OCI-M2 (cell line): ENCODE data around the gene TCF7.

Source experiments
- DNase-seq: peaks from one replicate; lab custom pipeline; 2025; ENCODE audit not compliant: unreplicated experiment; lab: John Stamatoyannopoulos, UW

TCF7 gene

DNA sequence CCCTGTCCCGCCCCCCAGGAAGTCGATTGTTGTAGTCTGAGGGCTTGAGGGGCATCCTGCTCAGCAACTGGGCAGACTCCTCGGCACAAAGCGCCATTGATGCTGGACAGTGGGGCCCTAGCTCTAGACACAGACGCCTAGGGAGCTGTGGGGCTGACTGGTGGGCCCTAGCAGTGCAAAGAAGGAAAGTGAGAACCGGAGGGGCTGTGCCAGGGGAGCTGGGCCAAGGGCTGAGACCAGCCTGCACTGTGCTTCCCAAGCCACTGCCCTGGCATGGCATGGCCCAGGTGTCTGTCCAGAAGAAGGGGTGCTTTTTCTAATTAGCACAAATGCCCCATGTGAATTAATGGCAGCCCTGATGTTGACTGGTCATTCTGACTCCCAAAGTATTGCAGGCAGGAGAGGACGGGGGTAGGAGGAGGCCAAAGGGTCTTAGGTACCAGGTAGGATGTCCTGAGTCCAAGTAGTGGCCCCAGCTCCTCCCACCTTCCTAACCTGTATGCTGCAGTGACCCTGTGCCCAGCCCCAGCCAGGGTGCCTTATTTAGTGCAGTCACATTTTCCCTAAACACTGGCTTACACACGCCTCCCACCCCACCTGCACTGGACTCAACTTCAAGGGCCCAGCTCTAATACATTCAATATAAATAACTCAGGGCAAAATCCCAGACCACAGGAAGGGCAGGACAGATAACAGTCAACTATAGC lies 15.9 kb downstream of the TCF7 start:
- DNase-seq: no peak

DNA sequence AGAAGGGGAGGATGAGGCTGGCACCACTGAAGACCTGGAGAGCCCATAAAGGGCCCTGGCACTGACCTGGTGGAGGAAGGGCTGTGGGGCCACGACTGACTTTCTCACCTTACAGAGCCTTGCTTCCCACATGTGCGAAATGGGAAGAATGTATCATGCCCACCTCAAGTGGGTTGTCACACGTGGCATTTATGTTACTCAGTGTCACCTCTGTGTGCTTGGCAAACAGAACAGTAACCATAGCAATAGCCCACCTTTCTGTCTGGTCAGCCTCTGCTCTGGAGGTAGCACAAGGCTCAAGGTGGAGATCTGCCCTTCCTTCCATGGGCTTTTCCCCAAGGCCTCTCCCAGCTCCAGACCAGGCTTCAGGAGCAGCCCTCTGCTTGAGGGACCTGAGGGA lies 16.7 kb downstream of the TCF7 start:
- DNase-seq: no peak

DNA sequence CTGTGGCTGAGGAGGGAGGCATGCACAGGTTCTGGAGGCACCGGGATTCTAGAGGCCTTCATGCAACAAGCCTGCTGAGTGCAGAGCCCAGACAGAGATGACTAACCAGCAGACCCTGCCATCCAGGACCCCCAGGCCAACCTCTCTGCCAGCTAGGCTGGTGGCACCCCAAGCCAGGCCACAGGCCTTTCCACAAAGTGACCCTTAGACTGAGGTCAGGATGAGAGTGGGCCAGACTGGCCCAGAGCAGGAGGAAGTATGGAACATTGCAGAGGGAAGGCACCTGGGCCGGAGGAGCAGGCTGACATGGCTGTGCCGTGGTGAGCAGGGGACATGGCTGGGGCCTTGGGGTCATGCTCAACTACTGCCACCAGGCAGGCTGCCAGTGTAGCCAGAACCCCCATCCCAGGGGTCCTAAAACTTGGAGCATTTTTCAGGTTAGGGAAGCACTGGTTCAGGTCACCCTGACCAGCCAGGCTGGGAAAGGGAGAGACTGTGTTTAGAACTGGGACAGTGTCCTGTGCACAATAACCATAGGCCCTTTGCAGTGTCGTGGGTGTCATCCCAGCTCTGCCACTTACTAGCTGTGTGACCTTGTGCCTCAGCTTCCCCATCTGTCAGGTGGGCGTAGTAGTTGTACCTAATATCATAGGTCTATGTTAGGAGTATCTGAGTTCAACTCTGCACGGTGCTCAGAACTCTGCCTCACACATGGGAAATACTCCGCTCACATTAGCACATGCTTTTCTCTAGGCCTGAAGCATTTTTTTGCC lies 17.3 kb downstream of the TCF7 start:
- DNase-seq: no peak

DNA sequence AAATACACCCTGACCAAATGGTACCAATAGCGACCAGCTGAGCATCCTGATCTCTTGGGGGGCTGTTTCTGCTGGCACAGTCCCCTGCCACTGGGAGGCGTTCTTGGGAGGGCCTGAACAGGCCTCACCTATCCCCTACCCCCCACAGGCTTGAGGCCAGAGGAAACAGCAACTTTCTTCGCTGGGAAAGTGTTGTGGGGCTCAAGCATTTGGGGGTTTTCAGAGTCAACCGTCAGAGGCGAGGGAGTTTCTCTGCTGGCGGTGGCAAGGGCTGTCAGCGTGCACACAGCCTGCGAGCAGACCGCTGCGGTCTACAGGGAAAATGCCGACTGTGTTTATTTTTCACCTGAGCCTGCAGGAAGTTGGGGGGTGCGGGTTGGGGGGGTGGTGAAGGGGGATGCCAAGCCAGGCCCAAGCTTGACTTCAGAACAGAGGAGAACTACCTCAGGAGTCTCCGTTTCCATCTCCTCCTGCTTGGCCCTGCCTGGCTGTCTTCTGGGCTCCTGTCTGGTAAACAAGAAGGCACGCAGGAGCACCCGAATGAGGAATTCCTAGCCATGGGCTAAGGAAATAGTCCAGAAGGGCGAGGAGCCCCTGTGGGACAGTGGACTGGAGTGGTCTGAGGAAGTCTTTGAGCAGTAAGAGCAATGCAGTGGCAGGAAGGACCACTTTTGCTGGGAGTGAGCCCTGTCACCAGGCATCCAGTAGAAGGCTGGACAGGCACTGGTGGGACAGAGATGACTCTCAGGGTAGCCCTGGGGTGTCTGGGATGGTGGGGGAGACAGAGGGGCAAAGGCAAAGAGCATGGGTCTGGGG lies 18.1 kb downstream of the TCF7 start:
- no peak for DNase-seq

DNA sequence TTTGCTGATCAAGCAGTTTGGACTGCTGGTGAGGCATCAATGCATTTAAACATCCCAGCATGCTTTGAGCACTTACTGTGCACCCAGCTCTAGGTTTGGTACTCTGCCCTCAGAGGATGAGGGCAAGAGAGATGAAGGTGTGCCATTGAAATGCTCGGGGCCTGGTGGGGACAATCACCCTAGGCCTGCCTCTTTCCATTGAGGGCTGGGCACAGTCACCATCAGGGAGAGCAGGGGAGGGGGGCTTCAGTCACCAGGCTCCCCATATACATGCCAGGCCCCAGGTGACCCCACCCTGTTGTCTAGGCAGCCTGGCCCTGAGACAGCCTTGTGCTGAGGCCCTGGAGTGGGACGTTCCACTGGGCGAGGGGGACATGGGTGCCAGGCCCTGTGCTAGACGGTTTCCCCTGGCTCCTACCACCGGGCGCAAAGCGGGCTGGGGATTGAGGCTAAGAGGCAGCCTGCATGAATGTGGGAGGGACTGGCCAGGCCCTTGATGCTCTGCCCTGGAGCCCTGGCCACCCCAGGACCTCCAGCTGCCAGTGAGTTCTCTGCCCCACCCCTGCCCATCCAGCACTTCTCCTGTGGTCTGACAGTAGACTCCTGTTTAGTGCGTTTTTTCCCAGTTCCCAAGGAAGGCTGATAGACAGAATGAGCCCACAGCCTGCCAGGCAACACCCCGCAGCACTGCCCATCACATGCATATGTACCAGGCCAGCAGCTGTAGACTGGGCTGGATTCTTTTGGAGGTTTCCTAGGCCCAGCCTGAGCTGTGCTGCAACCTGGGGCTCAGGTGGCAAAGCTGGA lies 18.9 kb downstream of the TCF7 start:
- no peak for DNase-seq

DNA sequence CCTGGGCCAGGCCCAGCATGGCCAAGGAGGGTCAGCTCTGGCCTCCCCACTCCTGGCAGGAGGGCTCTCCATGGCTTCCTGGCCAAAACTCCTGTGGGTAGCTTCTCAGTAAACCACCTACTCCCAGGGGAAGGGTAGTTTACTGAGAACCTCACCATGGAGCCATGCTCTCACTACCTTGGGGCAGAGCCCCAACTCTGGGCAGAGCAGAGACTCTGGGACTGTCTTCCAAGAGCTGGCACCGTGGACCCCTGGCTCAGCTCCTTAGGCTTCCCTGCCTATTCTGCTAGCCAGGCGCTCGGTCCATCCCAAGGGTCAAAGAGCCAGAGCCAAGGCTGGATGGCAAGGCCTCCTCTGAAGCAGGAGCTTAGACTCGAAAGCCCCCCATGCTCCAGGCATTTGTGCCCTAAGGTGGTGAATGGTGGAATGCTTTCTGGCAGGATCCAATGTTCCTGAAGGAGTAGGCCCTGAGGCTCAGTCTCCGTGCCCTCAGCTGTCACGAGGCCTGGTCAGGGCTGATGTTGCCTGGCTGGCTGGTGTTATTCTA lies 19.6 kb downstream of the TCF7 start:
- DNase-seq: no peak

DNA sequence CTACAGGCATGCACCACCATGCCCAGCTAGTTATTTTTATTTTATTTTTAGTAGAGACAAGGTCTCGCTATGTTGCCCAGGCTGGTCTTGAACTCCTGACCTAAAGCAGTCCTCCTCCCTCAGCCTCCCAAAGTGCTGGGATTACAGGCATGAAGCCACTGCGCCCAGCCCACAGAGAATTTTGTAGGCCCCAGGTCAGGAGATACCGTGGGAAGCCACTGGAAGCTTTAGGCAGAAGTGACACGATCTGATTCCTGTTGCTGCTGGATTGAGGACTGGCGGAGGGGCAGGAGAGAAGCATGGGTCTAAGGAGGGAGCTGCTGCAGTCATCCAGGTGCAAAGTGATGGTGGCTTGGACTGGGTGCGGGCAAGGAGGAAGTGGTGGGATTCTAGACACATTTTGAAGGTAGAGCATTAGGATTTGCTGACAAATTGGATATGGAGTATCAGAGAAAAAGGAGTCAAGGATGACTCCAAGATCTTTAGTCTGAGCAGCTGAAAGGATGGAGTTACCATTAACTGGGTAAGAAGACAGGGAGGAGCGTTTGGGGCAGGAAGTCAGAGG lies 20.7 kb downstream of the TCF7 start:
- no peak for DNase-seq

DNA sequence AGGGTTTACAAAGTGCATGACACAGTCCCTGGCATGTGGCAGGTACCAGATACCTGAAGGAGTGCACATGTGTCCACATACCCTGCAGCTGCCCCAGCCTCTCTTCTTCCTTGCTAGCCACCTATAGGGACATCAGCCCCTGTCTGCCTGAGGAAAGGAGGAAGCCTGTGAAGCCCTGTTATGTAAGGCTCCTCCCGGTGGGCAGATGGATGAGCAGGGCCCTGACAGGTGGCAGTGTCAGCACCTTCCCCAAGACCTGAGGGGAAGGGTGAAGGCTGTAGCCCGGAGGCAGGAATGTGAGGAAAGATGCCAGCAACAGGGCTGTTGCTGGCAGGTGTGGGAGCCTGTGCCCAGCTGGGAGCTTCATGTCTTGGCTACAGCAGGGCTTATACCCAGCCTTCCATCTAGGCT lies 21.7 kb downstream of the TCF7 start:
- no peak for DNase-seq

DNA sequence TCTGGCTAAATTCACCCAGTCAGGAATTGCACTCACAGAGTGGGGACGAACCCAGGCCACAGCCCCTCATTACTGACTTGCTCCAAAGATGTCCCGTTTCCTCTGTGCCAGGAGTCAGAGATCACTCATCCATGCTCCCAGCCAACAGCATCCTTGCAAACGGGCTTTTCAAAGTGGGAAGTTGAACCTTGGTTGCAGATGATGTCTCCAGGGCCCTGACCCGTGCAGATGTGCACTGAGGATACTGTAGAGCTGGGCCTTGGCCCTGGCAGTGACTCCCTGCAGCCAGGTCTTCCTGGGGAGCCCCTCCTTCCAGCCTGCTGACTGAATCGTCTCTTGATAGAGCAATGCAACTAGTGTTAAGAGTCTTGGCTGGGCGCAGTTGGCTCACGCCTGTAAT lies 22.3 kb downstream of the TCF7 start:
- DNase-seq: no peak

DNA sequence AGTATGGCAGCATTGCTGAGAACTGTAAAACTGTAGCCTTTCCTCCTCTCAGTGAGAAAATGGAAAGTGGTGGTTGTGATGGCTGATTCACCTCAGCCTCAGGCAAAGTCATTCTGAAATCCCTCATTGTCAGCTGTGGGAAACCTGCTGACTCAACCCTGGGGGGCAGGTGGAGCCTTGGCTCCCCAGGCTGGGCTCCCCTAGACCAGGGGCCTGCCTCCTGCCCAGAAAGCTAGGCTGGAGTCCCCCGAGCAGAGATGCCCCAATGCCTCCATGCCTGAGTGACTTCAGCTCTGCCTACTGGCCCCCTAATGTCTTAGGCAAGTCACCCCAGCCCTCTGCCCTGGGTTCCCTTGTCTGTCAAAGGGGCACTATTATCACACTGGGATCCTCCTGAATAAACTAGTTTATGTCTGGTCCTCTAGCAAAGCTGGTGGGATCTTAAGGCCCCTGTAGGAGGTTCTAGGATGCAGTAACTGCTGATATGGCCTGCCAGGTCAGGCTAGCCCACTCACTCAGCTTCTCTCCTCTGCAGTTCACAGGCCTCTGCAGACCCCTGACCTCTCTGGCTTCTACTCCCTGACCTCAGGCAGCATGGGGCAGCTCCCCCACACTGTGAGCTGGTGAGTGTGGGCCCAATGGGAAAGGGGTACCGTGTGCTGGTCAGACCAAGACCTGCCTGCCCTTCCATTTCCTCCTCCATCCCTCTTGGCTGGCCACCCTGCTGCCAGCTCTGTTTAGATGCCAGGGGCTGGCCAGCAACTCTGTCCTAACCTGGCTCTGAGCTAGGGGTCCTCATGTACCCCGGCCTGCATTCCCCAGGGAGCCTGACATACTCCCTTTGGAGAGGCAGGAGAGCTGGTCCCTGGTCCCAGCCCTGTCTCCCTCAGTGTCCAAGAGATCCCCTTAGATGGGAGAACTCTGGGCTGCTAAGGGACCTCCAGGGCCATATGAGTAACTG lies 24.2 kb downstream of the TCF7 start:
- DNase-seq: no peak

DNA sequence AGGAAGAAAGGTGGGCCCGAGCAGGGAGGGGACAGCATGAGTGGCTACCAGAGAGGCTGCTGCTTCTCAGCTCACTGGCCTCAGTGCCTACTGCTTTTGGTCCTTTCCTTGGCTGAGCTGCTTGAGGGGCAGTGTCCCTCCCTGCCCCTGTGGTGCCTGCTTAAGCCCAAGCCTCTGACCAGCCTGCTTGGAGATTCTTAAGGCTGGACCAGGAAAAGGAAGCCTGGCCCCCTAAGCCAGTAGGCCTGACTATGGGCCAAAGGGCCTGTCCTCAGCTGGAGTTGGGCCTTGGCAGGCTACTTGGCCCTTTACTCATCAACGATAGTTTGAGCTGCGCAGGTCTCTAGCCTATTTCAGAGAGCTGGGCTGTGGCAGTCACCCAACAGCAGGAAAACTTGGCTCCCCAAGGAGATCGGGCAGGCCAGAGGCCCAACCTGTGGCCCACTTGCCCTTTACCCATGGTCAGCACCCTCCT lies 24.9 kb downstream of the TCF7 start:
- DNase-seq: no peak

DNA sequence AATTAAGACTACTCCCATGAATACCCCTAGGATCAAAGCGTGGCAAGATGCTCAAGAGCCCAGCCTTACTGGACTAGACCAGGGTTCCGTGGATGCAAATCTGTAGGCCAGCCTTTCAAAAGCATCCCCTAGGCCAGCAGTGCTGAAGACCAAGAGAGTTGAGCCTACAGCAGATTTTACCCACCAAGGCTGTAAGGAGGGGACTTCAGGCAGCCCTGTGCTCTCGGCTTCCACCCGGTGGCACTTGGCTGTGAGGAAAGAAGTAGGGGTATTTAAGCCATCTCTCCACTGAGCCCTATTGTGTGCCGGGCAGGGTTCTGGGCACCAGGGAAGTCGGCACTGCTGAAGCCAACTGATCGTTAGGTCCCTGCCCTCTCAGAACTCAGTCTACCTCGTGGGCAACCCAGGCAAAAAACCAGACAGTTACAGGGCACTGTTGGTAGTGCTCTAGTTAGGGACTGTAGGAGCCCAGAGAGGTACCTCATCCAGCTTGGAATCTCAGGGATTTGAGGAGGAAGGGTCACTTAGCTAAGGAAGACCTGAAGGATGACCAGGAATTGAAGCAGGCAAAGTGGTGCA lies 25.5 kb downstream of the TCF7 start:
- DNase-seq: no peak

DNA sequence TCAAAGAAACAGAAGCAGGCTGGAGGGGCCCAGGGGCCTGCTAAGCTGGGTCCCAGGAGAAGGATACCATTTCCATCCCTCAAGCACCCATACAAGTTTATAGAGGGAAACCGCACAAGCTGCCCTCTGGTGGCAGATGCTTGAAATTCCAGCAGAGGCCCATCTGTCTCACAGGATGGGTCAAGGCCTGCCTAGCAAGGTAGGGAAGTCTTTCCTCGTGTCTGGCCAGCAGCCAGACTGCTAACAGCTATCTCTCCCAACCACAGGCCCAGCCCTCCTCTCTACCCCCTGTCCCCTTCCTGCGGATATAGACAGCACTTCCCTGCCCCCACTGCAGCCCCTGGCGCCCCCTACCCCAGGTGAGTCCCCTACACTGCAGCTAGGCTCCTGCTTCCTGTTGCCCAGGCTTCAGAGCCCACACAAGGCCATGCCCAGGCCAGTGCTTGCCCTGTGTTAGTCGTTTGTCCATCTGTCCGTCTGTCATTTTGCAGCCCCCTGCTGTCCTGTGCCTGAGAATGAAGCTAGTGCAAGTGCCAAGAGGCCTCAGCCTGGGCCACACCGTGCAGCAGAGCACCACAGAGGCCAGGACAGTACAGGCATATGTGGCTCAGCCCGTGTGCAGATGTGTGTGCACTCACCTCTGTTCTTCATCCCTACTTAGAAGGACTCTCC lies 26.2 kb downstream of the TCF7 start:
- DNase-seq: peak; percentile 53

DNA sequence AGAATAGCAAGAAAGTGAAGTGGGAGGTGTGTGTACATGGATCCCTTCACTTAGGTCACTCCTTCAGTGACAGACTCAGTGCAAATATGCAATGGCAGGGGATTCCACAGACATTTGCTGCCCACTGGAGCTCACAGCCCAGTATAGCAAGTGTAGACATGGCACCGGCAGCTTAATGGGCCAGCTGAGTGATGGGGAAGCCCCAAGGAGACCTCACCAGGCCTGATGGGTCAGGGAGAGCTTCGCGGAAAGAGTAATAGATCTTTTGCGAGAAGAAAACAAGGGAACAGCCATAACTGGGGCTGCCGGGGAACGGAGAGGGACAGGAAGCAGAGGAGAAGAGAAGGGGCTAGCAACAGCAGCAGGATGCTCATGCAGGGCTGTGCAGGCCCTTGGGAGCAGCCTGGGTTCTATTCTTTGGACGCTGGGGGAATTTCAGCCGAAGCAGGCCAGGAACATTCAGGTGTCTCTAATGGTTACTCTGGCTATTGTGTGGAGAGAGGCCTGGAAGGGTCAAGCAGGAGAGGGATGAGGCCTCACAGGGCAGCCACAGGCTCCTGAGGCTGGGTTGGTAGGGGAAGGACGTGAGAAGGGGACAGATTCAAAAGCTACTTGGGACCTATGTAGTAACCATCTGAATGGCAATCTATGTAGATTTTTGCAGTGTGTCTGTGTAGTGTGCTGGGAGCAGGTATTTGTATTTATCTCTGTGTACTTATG lies 27.0 kb downstream of the TCF7 start:
- no peak for DNase-seq

DNA sequence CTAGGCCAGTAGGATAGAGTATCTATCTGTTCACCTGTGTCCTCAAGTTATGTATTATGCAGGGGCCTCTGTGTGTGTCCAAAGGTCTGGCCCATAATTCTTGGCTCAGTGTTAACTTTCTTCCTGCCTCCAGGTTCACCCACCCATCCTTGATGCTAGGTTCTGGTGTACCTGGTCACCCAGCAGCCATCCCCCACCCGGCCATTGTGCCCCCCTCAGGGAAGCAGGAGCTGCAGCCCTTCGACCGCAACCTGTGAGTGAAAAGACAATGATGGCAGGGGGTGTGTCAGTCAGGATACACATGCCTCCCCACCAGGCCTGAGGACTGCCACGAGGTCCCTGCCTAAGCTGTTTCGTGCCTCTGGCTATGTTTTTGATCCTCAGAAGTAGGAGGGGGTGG lies 27.6 kb downstream of the TCF7 start:
- no peak for DNase-seq

DNA sequence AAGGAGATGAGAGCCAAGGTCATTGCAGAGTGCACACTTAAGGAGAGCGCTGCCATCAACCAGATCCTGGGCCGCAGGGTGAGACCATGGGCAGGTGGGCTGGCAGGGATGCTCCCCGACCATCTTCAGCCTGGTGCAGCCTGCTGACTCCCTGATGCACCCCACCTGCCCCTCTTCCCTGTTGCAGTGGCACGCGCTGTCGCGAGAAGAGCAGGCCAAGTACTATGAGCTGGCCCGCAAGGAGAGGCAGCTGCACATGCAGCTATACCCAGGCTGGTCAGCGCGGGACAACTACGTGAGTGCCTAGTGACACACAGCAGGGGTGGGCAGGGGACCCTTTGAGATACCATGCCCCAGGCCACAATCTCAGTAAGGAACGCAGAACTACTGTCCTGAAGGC lies 28.3 kb downstream of the TCF7 start:
- no peak for DNase-seq

DNA sequence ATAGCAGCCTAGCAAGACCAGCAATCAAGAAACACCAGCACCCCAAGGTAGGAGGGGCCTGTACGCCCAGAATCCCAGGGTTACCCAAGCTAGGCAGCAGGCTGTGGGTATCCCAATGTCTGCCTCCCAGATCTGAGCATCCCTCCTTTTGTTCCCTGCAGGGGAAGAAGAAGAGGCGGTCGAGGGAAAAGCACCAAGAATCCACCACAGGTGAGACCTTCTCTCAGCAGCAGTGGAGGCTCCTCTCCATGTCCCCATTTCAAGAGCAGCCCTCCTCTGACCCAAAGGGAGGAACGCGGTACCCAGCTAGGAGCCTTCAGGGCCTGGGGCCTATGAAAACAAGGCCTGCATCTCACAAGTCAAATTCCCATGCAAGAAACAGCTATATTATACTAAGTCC lies 28.9 kb downstream of the TCF7 start:
- no peak for DNase-seq
